Panc1 (cell line): ENCODE data around the gene GTSF1L. TPM values are rescaled to one million over a fixed set of nuclear protein-coding genes. Genes with fewer than 3 reads are reported as not detected.
A peak's percentile ranks its signal among the peaks of the same experiment; 100 is the strongest.

Source experiments
- ATAC-seq: fragments of 200-7000 bp; cut with Tn5 transposase; 2 replicates; pipeline ENCODE4 v1.9.1; 2020; ENCODE audit warnings: mild to moderate bottlenecking, moderate library complexity
- BruUV-seq: library from RNA; stranded (reverse); fragments of 400-500 nt; replicated peaks from 2 replicates; lab custom pipeline; 2021; lab: Mats Ljungman, UMichigan
- CTCF ChIA-PET: fragments of 300-600 bp; sonication (Branson Sonifier 250); formaldehyde crosslinking; loops from one replicate; lab custom pipeline; 2022; ENCODE audit warnings: antibody characterized with exemption; lab: Charles Lee
- POLR2A ChIA-PET: fragments of 300-600 bp; sonication (Branson Sonifier 250); formaldehyde crosslinking; loops from one replicate; lab custom pipeline; 2022; ENCODE audit warnings: antibody characterized with exemption; lab: Charles Lee
- DNase-seq: peaks from one replicate; pipeline ENCODE4 v3.0.0-alpha.2; 2010; ENCODE audit warnings: low read depth, low spot score
- H3K27ac ChIP-seq: 2 replicates; pipeline ENCODE4 v1.5.1; 2011; ENCODE audit warnings: mild to moderate bottlenecking, low read length, inconsistent platforms
- H3K27me3 ChIP-seq: fragments of 200-500 bp; sonication (Bioruptor generic); 2 replicates; pipeline ENCODE4 v1.6.0; 2014; ENCODE audit warnings: low read length, inconsistent platforms; ENCODE audit not compliant: control insufficient read depth, insufficient read depth
- H3K36me3 ChIP-seq: fragments of 200-500 bp; sonication (Bioruptor generic); 2 replicates; pipeline ENCODE4 v1.5.1; 2014; ENCODE audit warnings: inconsistent platforms, mild to moderate bottlenecking, low read length, moderate library complexity; ENCODE audit not compliant: control insufficient read depth, insufficient read depth
- H3K4me1 ChIP-seq: 2 replicates; pipeline ENCODE4 v1.5.1; 2011; ENCODE audit warnings: inconsistent platforms, mild to moderate bottlenecking, low read length, moderate library complexity; ENCODE audit not compliant: control insufficient read depth, insufficient read depth
- H3K4me3 ChIP-seq, 2 experiments: 2 replicates each; pipeline ENCODE4 v1.5.1; 2011 to 2012; ENCODE audit warnings: low read depth in 2 of 2, low read length in 2 of 2, mild to moderate bottlenecking in 2 of 2, inconsistent platforms in 1 of 2, moderate library complexity in 1 of 2
- H3K9me3 ChIP-seq: fragments of 200-500 bp; sonication (Bioruptor generic); 2 replicates; pipeline ENCODE4 v1.5.1; 2014; ENCODE audit warnings: low read depth, mild to moderate bottlenecking, inconsistent platforms, low read length, moderate library complexity; ENCODE audit not compliant: control insufficient read depth, insufficient read depth
- CTCF ChIP-seq: fragments of 450-650 bp; IDR thresholded peaks from 2 replicates; pipeline ENCODE4 v1.5.1; 2017; ENCODE audit warnings: mild to moderate bottlenecking
- POLR2AphosphoS5 ChIP-seq: IDR thresholded peaks from 2 replicates; pipeline ENCODE4 v1.6.1; 2012; ENCODE audit warnings: mild to moderate bottlenecking, low read depth, low read length, moderate library complexity
- SIN3A ChIP-seq: IDR thresholded peaks from 2 replicates; pipeline ENCODE4 v1.6.1; 2012; ENCODE audit warnings: low read depth, mild to moderate bottlenecking, low read length, moderate library complexity, borderline replicate concordance; ENCODE audit not compliant: insufficient read depth
- TCF7L2 ChIP-seq: IDR thresholded peaks from 2 replicates; pipeline ENCODE4 v1.6.1; 2011; ENCODE audit warnings: mild to moderate bottlenecking, low read depth, low read length, inconsistent platforms
- in situ Hi-C: cut with HindIII; loops from 2 replicates; pipeline ENCODE4 v1.10.0; 2016; ENCODE audit warnings: low sequenced_read_pairs, low pct_unique_long_range_greater_than_20kb
- intact Hi-C: fragments of 100-400 bp; cut with micrococcal nuclease; formaldehyde crosslinking; loops from one replicate; pipeline ENCODE4 v1.10.0; 2022; ENCODE audit not compliant: unreplicated experiment
- total RNA-seq: library from RNA; stranded (reverse); gene quantifications from one replicate; pipeline ENCODE4 v1.2.1, GENCODE V29; 2021; ENCODE audit not compliant: unreplicated experiment
- TF ChIP-seq, protein P1 (sequence below), 2 experiments: IDR thresholded peaks; 2 replicates each; pipeline ENCODE4 v1.6.1; 2011 to 2012; ENCODE audit warnings: low read depth in 2 of 2, control low read depth in 1 of 2, low read length in 1 of 2, mild to moderate bottlenecking in 1 of 2, moderate library complexity in 1 of 2; ENCODE audit not compliant: insufficient read depth in 1 of 2

The GTSF1L gene
- total RNA-seq, 1 experiment from 2014 or later: not detected

- ATAC-seq (no peak), DNase-seq (no peak)
- ChIA-PET POLR2A (no interaction called here), CTCF (no interaction called here)
- in situ Hi-C loops (no loop called here), intact Hi-C loops (no loop called here)
- no TSS peak for BruUV-seq
- Histone ChIP-seq H3K4me1 (no peaks in the 10 kb centered on the region), H3K27me3 (no peaks in the 10 kb centered on the region), H3K9me3 (no peaks in the 10 kb centered on the region), H3K4me3 (no peak overlapping the region), H3K27ac (no peak overlapping the region), H3K36me3 (peaks cover 3% of the 10 kb centered on the region; the same call in 1 of the 2 replicates)
- TF ChIP-seq CTCF (no peak), TCF7L2 (no peak), SIN3A (no peak), POLR2AphosphoS5 (no peak)
- TF ChIP-seq, protein P1, sequence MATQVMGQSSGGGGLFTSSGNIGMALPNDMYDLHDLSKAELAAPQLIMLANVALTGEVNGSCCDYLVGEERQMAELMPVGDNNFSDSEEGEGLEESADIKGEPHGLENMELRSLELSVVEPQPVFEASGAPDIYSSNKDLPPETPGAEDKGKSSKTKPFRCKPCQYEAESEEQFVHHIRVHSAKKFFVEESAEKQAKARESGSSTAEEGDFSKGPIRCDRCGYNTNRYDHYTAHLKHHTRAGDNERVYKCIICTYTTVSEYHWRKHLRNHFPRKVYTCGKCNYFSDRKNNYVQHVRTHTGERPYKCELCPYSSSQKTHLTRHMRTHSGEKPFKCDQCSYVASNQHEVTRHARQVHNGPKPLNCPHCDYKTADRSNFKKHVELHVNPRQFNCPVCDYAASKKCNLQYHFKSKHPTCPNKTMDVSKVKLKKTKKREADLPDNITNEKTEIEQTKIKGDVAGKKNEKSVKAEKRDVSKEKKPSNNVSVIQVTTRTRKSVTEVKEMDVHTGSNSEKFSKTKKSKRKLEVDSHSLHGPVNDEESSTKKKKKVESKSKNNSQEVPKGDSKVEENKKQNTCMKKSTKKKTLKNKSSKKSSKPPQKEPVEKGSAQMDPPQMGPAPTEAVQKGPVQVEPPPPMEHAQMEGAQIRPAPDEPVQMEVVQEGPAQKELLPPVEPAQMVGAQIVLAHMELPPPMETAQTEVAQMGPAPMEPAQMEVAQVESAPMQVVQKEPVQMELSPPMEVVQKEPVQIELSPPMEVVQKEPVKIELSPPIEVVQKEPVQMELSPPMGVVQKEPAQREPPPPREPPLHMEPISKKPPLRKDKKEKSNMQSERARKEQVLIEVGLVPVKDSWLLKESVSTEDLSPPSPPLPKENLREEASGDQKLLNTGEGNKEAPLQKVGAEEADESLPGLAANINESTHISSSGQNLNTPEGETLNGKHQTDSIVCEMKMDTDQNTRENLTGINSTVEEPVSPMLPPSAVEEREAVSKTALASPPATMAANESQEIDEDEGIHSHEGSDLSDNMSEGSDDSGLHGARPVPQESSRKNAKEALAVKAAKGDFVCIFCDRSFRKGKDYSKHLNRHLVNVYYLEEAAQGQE (IDR thresholded peaks at IDR 0.05; ENCODE audit: insufficient read depth in 1 of 2, low read depth in 2 of 2, low read length in 1 of 2): no peak
These were observed 15.6 kb downstream of the GTSF1L start for GRCh38 chr20:43711098-43711654.

GRCh38 chr20:43710370-43711044 lies 16.3 kb downstream of the GTSF1L start:
- TF ChIP-seq POLR2AphosphoS5: no peak
- no peak for TF ChIP-seq CTCF
- no peak for TF ChIP-seq TCF7L2
- TF ChIP-seq, protein P1 (IDR thresholded peaks at IDR 0.05; ENCODE audit: insufficient read depth in 1 of 2, low read depth in 2 of 2, low read length in 1 of 2): no peak
- TF ChIP-seq SIN3A: no peak
- in situ Hi-C loops: no loop called here
- intact Hi-C loops: no loop called here
- ChIA-PET CTCF (no interaction called here), POLR2A (no interaction called here)
- H3K9me3 ChIP-seq: no peaks in the 10 kb centered on the region
- no peaks in the 10 kb centered on the region for H3K27me3 ChIP-seq
- peaks cover 3% of the 10 kb centered on the region; the same call in 1 of the 2 replicates for H3K36me3 ChIP-seq
- DNase-seq (no peak), ATAC-seq (0 out of 2 replicates have a peak, but pooled peaks have one; percentile 23)
- H3K27ac ChIP-seq: no peak overlapping the region
- no peak overlapping the region for H3K4me3 ChIP-seq
- H3K4me1 ChIP-seq: no peaks in the 10 kb centered on the region
- no TSS peak for BruUV-seq
